Skin of body (tissue), 2 donors: ENCODE data around the gene GGA2. TPM values are rescaled to one million over a fixed set of nuclear protein-coding genes. Genes with fewer than 3 reads are reported as not detected.
A peak's percentile ranks its signal among the peaks of the same experiment; 100 is the strongest.
"Not testable (repeated sequence)": the region's sequence is repeated elsewhere in the genome, so short reads cannot be mapped to it uniquely, and the experiment has no call there.

Experiments used
- DNase-seq: peaks from one replicate; lab custom pipeline; 2025; lab: John Stamatoyannopoulos, UW
- total RNA-seq: library from RNA; depleted of rRNA; stranded (reverse); fragments of >200 nt; gene quantifications from one replicate; pipeline ENCODE4 v1.2.3, GENCODE V29; 2014

Gene GGA2
- total RNA-seq, result 45.0 TPM

DNA sequence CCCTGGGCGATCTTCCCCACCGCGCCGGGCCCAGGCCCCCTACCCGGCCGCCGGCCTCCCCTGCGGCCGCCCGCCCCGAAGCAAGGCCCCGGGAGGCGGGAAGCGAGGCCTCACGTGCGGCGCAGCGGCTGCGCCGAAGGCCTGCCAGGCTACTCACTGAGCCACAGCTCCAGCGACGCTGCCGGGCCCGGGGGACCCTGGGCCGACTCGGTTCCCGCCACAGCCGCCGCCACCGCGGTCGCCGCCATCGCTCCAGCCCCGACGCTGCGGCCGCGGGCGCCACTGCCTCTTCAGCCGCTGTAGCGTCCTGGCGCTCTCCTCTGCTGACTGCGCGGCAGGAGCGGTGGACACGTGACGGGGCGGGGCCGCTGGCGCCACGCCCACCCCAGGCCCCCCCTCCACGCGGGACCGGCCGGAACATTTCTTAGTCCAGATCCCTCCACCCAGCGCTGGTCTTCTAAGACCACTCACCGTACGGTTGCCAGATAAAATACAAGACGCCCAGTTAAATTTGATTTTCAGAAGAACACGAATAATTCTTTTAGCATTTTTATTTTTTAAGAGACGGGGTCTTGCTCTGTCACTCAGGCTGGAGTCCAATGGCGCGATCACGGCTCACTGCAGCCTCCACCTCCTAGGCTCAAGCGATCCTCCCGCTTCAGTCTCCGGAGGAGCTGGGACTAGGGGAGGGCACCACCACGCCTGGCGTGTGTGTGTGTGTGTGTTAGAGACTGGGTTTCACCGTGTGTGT, at the start of gene GGA2:
Gene GGA2, minus strand, starts transcription at position 331 of the 751 bp plus-strand sequence. Its CDS starts 83 bp downstream, at position 248.
- DNase-seq, result peak; percentile 82

GRCh38 chr16:23557779-23558702, 47.7 kb upstream of the GGA2 start:
- DNase-seq, result no peak

DNA sequence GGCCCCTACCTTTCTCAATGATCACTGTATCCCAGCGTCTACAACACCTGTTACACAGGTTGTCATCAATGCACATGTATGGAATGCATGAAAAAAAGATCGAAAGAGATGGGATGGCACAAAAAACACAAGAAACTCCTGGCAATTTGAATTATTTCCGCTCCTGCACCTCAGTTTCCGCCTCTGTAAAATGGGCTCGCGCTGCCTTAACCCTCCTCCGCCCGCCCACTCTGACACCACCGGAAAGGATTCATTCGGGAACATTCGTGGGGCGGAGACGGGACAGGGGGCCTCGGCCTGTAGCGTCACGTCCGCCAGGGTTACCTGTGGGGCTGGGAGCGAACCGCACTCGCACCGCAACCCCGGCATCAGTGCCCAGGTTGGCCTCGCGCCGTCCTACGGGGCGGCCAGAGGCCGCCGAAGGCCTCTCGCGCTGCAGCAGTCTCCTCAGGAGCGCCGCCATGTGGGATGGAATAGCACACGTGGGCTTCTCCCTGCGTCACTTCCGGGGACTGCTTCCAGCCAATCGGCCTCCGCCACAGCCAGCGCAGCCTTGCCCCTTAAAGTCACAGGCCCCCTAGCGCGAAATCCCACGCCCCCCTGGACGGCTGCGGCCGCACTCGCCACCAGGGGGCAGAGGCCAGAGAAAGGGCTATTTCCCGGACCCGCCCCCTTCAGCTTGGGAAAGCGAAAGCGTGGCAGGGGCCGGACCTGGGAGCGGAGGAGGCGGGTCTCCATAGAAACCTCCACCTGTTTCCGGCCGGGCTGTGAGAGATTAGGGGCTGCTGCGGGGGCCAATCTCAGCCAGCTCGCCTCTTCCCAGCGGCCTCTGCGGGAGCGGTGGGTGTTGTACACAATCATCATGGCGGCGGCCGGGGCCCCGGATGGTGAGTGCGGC, 46.8 kb upstream of the GGA2 start, which contains the start of the genes EARS2 and UBFD1:
Gene EARS2, minus strand, starts transcription at position 470 of the 898 bp plus-strand sequence. Its CDS starts 7 bp downstream, at position 463.
Gene UBFD1, plus strand, starts transcription at position 847 of the 898 bp plus-strand sequence. Its CDS starts 16 bp downstream, at position 863.
- peak; percentile 99 for DNase-seq

GRCh38 chr16:23554536-23554935, 44.2 kb upstream of the GGA2 start:
- no peak for DNase-seq

DNA sequence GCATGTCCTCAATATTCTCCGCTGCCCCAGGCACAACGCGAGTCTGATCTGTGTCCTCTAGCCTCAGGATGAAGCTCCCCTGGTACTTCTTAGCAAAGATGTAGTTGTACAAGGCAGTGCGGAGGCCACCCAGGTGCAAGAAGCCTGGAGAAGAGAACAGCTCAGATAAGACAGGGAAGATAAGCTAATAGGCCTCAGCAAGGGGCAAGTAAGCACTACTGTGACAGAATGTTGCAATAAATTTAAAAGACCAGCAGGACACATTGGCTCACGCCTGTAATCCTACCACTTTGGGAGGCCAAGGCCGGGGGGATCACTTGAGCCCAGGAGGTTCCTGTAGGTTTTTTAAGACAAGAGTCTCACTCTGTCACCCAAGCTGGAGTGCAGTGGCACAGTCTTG, 41.9 kb upstream of the GGA2 start:
- DNase-seq, result no peak

GRCh38 chr16:23549938-23550337, 39.6 kb upstream of the GGA2 start:
- DNase-seq, result no peak

DNA sequence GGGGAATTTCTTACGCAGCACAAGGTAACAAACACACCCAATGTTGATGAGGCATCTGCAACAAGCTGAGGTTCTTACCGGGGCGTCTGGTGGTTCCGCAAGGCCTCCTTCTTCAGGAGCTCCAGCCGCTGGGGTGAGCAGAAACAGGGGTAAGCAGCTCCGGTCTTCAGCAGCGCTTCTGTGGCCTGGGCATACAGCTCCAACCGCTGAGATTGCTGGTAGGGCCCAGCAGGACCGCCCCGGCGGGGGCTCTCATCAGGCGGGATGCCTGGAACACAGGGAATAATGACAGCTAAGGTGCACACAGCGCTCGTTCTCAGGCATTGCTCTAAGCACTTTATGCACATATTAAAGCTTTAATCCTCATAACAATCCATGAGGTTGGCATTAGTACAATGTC, 34.1 kb upstream of the GGA2 start:
- DNase-seq, result no peak

DNA sequence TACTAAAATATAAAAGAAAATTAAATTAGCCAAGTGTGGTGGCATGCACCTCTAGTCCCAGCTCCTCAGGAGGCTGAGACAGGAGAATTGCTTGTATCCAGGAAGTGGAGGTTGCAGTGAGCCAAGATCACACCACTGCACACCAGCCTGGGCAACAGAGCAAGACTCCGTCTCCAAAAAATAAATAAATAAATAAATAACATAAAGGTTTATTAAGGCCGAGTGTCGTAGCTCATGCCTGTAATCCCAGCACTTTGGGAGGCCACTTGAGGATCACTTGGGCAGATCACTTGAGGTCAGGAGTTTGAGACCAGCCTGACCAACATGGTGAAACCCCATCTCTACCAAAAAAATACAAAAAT, 30.5 kb upstream of the GGA2 start:
- not testable (repeated sequence) for DNase-seq

DNA sequence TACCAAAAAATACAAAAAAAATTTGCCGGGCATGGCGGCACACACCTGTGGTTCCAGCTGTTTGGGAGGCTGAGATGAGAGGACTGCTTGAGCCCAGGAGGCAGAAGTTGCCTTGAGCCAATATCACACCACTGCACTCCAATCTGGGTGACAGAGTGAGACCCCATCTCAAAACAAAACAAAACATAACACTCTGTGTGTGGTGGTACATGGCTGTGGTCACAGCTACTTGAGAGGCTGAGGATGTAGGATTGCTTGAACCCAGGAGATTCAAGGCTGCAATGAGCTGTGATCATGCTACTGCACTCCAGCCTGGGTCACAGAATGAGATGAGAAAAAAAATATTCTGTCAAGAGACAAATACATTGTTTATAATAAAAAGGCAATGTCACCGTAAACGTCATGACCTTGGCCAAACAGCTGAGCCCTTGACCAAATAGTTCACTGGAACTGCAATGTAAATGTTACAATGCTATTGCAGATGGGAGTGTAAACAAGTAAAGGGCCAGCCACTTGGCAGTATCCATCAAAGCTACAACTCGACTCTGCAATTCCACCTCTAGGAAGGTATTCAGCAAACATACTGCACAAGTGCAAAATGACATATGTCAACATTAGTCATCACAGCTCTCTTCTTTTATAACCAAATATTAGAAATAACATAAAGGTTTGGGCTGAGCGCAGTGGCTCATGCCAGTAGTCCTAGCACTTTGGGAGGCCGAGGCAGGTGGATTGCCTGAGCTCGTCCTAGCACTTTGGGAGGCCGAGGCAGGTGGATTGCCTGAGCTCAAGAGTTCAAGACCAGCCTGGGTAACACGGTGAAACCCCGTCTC, 29.9 kb upstream of the GGA2 start:
- DNase-seq, result no peak

- DNase-seq, result no peak
Observed at GRCh38 chr16:23538919-23539278, 28.6 kb upstream of the GGA2 start.

- no peak for DNase-seq
Observed at GRCh38 chr16:23537390-23537789, 27.1 kb upstream of the GGA2 start.

GRCh38 chr16:23535901-23536300, 25.6 kb upstream of the GGA2 start:
- no peak for DNase-seq

- no peak for DNase-seq
Observed at GRCh38 chr16:23534868-23535860, 24.9 kb upstream of the GGA2 start.

- DNase-seq, result no peak
Observed at GRCh38 chr16:23532448-23532847, 22.2 kb upstream of the GGA2 start.

GRCh38 chr16:23530062-23530461, 19.8 kb upstream of the GGA2 start:
- DNase-seq, result no peak

GRCh38 chr16:23528644-23529310, 18.5 kb upstream of the GGA2 start:
- no peak for DNase-seq

DNA sequence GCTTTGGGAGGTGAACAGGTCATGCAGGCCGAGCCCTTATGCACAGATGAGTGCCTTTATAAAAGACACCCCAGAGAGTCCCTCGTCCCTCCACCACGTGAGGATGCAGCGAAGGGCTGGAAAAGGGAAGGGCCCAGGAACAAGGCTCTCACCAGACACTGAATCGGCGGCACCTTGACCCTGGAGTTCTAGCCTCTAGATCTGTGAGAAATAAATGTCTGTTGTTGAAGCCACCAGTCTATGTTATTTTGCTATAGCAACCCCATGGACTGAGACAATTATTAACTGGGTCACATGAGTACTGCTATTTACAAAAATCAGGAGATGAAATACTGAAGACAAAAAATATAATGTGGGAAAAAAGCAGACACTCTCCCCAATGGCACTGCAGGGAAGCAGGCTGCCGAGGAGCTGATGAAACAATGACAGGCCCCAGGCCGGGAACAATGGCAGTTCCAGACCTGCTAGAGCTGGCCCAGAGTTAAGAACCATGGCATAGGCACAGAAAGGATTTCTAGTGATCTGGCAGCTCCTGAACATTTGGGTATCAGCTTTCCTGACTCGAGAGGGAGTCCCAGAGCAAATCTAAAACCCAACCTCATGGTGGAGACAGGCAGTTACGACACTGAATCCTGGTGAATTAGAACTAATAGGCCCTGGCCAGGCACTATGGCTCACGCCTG, 17.8 kb upstream of the GGA2 start:
- no peak for DNase-seq

DNA sequence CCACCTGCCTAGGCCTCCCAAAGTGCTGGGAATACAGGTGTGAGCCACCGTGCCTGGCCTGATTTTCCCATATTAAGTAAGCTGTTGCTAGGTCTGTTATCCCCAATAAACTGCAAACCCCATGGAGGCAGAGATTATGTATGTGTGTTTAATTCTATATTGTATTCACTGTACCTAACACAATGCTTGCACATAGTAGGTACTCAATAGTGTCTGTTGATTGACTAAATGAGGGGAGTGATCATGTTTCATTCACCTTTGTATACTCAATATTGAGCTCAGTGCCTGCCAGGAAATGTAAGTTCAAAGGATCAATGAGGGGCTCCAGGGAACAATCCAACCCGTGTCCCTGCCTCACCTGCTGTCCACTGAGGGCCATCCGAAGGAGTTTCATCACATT, 14.6 kb upstream of the GGA2 start:
- DNase-seq, result no peak
